ENCODE data around the gene SERPINB4. TPM values are rescaled to one million over a fixed set of nuclear protein-coding genes. Genes with fewer than 3 reads are reported as not detected.
"Not testable (repeated sequence)": the region's sequence is repeated elsewhere in the genome, so short reads cannot be mapped to it uniquely, and the experiment has no call there.

SERPINB4 gene
- total RNA-seq: not detected
- long read RNA-seq, donor 1: 0 reads
- long read RNA-seq, donor 2: 0 reads

- DNase-seq (ENCODE audit: low spot score); intact Hi-C loops (cut with DNase I): not testable (repeated sequence)
Observed at GRCh38 chr18:63644142-63644541, at the start of gene SERPINB4. TSS of gene SERPINB4 (minus strand) at chr18:63644256. CDS start at chr18:63643577, 679 bp downstream.

GRCh38 chr18:63689064-63689463, 45.0 kb upstream of the SERPINB4 start:
- intact Hi-C loops (cut with DNase I): no loop called here
- no peak for DNase-seq (ENCODE audit: low spot score)

GRCh38 chr18:63686871-63687270, 42.8 kb upstream of the SERPINB4 start:
- no peak for DNase-seq (ENCODE audit: low spot score)
- intact Hi-C loops (cut with DNase I): no loop called here

- intact Hi-C loops (cut with DNase I): no loop called here
- DNase-seq (ENCODE audit: low spot score): no peak
Observed at GRCh38 chr18:63684718-63685117, 40.7 kb upstream of the SERPINB4 start.

- intact Hi-C loops (cut with DNase I): no loop called here
- no peak for DNase-seq (ENCODE audit: low spot score)
Observed at GRCh38 chr18:63683890-63684289, 39.8 kb upstream of the SERPINB4 start.

- DNase-seq (ENCODE audit: low spot score): no peak
- intact Hi-C loops (cut with DNase I): no loop called here
Observed at GRCh38 chr18:63683152-63683551, 39.1 kb upstream of the SERPINB4 start.

- intact Hi-C loops (cut with DNase I): no loop called here
- no peak for DNase-seq (ENCODE audit: low spot score)
Observed at GRCh38 chr18:63681449-63682340, 37.6 kb upstream of the SERPINB4 start.

GRCh38 chr18:63679820-63680606, 36.0 kb upstream of the SERPINB4 start:
- intact Hi-C loops (cut with DNase I): no loop called here
- DNase-seq (ENCODE audit: low spot score): no peak

- intact Hi-C loops (cut with DNase I): no loop called here
- DNase-seq (ENCODE audit: low spot score): no peak
Observed at GRCh38 chr18:63677500-63678225, 33.6 kb upstream of the SERPINB4 start.

- intact Hi-C loops (cut with DNase I): no loop called here
- no peak for DNase-seq (ENCODE audit: low spot score)
Observed at GRCh38 chr18:63676526-63677323, 32.7 kb upstream of the SERPINB4 start.

- intact Hi-C loops (cut with DNase I): no loop called here
- DNase-seq (ENCODE audit: low spot score): no peak
Observed at GRCh38 chr18:63664571-63664970, 20.5 kb upstream of the SERPINB4 start.

- intact Hi-C loops (cut with DNase I); DNase-seq (ENCODE audit: low spot score): not testable (repeated sequence)
Observed at GRCh38 chr18:63661750-63662149, 17.7 kb upstream of the SERPINB4 start, which contains the start of gene SERPINB3. TSS of gene SERPINB3 (minus strand) at chr18:63661893. CDS start at chr18:63661216, 677 bp downstream.

GRCh38 chr18:63658920-63659319, 14.9 kb upstream of the SERPINB4 start:
- DNase-seq (ENCODE audit: low spot score); intact Hi-C loops (cut with DNase I): not testable (repeated sequence)

GRCh38 chr18:63650271-63650670, 6.2 kb upstream of the SERPINB4 start:
- intact Hi-C loops (cut with DNase I); DNase-seq (ENCODE audit: low spot score): not testable (repeated sequence)

- intact Hi-C loops (cut with DNase I): no loop called here
- DNase-seq (ENCODE audit: low spot score): no peak
Observed at GRCh38 chr18:63648241-63648640, 4.2 kb upstream of the SERPINB4 start.

GRCh38 chr18:63646936-63647335, 2.9 kb upstream of the SERPINB4 start:
- intact Hi-C loops (cut with DNase I): no loop called here
- no peak for DNase-seq (ENCODE audit: low spot score)

- DNase-seq (ENCODE audit: low spot score); intact Hi-C loops (cut with DNase I): not testable (repeated sequence)
Observed at GRCh38 chr18:63644694-63645093, 638 bp upstream of the SERPINB4 start.

- DNase-seq (ENCODE audit: low spot score); intact Hi-C loops (cut with DNase I): not testable (repeated sequence)
Observed at GRCh38 chr18:63642668-63643356, 1.2 kb downstream of the SERPINB4 start.
